ENCODE results near the gene FAM168B. TPM values are rescaled to one million over a fixed set of nuclear protein-coding genes. Genes with fewer than 3 reads are reported as not detected.

FAM168B gene
- total and polyA plus RNA-seq, 2 of the 13 experiments (the other 11 are each of a cell fraction or from before 2014, with no cell fraction given) = 64.5 to 113 TPM

DNA sequence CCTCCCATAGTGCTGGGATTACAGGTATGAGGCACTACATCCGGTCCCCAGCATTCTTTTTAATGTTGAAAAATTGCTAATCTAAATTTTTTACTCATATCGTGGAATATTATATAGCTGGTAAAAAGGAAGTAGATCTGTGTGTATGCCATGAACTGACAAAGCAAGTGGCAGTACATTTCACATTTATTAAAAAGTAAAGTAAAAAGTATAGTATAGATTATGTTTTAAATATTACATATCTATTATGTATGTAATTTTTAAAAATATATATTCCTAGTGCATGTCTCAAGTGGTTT, 37.0 kb upstream of the FAM168B start:
- in situ Hi-C loops (cut with HindIII; ENCODE audit: extremely low pct_ligation_motif_present, low pct_unique_long_range_greater_than_20kb) = no loop called here
- CTCF ChIA-PET (ENCODE audit: low intra/inter-chr PET ratio, low total read pairs) = no interaction called here
- no TSS peak for BruUV-seq (replicated peaks)

DNA sequence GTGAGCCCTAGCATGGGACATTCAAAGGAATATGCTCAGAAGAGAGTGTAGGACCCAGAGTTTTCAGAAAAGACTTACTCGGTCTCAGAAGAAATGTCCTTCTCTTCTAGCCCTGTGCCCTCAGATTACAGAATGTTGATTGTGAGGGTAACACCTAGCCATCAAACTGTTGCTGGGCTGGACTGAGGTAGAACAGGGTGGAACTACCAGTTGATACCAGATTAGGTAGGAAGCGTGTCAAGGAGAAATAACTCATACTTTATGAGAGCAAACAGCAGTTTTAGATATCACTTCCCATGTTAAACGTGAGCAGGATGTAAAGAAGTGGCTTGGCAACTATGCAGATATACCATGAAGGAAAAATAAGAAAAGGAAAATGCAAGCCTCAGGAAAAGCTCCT, 34.7 kb upstream of the FAM168B start:
- intact Hi-C loops (cut with micrococcal nuclease; ENCODE audit: unreplicated experiment) = no loop called here
- H3K27ac ChIP-seq (ENCODE audit: extremely low read length, insufficient read depth, low read length) = no peak overlapping the region
- H2AFZ ChIP-seq (ENCODE audit: low read length) = no peak overlapping the region
- no TSS peak for BruUV-seq (replicated peaks)
- ChIA-PET CTCF (ENCODE audit: low intra/inter-chr PET ratio, low total read pairs) (no interaction called here), POLR2A (no interaction called here)
- no peak overlapping the region for H3K9ac ChIP-seq (ENCODE audit: insufficient read depth, low read depth, low read length)
- peaks cover 16% of the 10 kb centered on the region for H3K79me2 ChIP-seq (ENCODE audit: insufficient read depth, low read length)
- no peak for FAIRE-seq
- WGBS (ENCODE audit: low lambda C conversion rate) = 100% methylated on average over 3 of the region's 3 CpGs
- H3K36me3 ChIP-seq (replicated peaks in 1 of 2; ENCODE audit: control insufficient read depth in 1 of 2, insufficient read depth in 2 of 2, low read length in 2 of 2) = peaks cover 32 to 74% of the 10 kb centered on the region in 2 experiments
- in situ Hi-C loops (cut with HindIII; ENCODE audit: extremely low pct_ligation_motif_present, low pct_unique_long_range_greater_than_20kb) = no loop called here
- H3K4me1 ChIP-seq (ENCODE audit: insufficient read depth, low read length) = peaks cover 7% of the 10 kb centered on the region
- DNase-seq (ENCODE audit: low spot score) = no peak
- no peaks in the 10 kb centered on the region for H3K9me3 ChIP-seq (ENCODE audit: low read length)
- H3K27me3 ChIP-seq (ENCODE audit: control insufficient read depth in 1 of 2, insufficient read depth in 2 of 2, low read length in 2 of 2) = no peaks in the 10 kb centered on the region
- no peak overlapping the region for H3K4me2 ChIP-seq (ENCODE audit: low read depth, low read length)
- H4K20me1 ChIP-seq (ENCODE audit: insufficient read depth, low read length) = peaks cover 9% of the 10 kb centered on the region; the same call in 1 of the 2 replicates
- H3K4me3 ChIP-seq (replicated peaks in 1 of 3; ENCODE audit: insufficient read depth in 1 of 3, low read depth in 2 of 3, low read length in 3 of 3) = no peak overlapping the region
- no peak for ATAC-seq
- TF ChIP-seq, protein P1, sequence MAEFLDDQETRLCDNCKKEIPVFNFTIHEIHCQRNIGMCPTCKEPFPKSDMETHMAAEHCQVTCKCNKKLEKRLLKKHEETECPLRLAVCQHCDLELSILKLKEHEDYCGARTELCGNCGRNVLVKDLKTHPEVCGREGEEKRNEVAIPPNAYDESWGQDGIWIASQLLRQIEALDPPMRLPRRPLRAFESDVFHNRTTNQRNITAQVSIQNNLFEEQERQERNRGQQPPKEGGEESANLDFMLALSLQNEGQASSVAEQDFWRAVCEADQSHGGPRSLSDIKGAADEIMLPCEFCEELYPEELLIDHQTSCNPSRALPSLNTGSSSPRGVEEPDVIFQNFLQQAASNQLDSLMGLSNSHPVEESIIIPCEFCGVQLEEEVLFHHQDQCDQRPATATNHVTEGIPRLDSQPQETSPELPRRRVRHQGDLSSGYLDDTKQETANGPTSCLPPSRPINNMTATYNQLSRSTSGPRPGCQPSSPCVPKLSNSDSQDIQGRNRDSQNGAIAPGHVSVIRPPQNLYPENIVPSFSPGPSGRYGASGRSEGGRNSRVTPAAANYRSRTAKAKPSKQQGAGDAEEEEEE (CRISPR knock-in tag; IDR thresholded peaks at IDR 0.05; ENCODE audit: borderline replicate concordance) = no peak
- TF ChIP-seq ZNF652 (CRISPR knock-in tag; IDR thresholded peaks at IDR 0.05; ENCODE audit: borderline replicate concordance, low read depth) = no peak
- no peak for TF ChIP-seq CEBPB (IDR thresholded peaks at IDR 0.05; ENCODE audit: borderline replicate concordance, low read depth, low read length)
- no peak for TF ChIP-seq MTA3 (CRISPR knock-in tag; IDR thresholded peaks at IDR 0.05)
- TF ChIP-seq, protein P2, sequence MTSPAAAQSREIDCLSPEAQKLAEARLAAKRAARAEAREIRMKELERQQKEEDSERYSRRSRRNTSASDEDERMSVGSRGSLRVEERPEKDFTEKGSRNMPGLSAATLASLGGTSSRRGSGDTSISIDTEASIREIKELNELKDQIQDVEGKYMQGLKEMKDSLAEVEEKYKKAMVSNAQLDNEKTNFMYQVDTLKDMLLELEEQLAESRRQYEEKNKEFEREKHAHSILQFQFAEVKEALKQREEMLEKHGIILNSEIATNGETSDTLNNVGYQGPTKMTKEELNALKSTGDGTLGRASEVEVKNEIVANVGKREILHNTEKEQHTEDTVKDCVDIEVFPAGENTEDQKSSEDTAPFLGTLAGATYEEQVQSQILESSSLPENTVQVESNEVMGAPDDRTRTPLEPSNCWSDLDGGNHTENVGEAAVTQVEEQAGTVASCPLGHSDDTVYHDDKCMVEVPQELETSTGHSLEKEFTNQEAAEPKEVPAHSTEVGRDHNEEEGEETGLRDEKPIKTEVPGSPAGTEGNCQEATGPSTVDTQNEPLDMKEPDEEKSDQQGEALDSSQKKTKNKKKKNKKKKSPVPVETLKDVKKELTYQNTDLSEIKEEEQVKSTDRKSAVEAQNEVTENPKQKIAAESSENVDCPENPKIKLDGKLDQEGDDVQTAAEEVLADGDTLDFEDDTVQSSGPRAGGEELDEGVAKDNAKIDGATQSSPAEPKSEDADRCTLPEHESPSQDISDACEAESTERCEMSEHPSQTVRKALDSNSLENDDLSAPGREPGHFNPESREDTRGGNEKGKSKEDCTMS (CRISPR knock-in tag; conservative IDR thresholded peaks at IDR 0.05) = no peak
- no peak for TF ChIP-seq ZNF749 (CRISPR knock-in tag; IDR thresholded peaks at IDR 0.05; ENCODE audit: borderline replicate concordance)
- no peak for TF ChIP-seq WIZ (CRISPR knock-in tag; IDR thresholded peaks at IDR 0.05)
- TF ChIP-seq KDM1A (CRISPR knock-in tag; IDR thresholded peaks at IDR 0.05) = no peak
- TF ChIP-seq MAF1 (CRISPR knock-in tag; IDR thresholded peaks at IDR 0.05; ENCODE audit: borderline replicate concordance) = no peak
- no peak for TF ChIP-seq RFX1 (IDR thresholded peaks at IDR 0.05)
- TF ChIP-seq CENPX (CRISPR knock-in tag; IDR thresholded peaks at IDR 0.05) = no peak
- no peak for TF ChIP-seq NR2C2 (CRISPR knock-in tag; IDR thresholded peaks at IDR 0.05; ENCODE audit: borderline replicate concordance)

More for the DNA sequence above, 37.0 kb upstream of the FAM168B start:
- H3K27ac ChIP-seq (ENCODE audit: extremely low read length, insufficient read depth, low read length) = no peak overlapping the region
- DNase-seq (ENCODE audit: low spot score) = no peak
- H3K4me3 ChIP-seq (replicated peaks in 1 of 3; ENCODE audit: insufficient read depth in 1 of 3, low read depth in 2 of 3, low read length in 3 of 3) = no peak overlapping the region
- FAIRE-seq = no peak
- H3K9ac ChIP-seq (ENCODE audit: insufficient read depth, low read depth, low read length) = no peak overlapping the region
- WGBS (ENCODE audit: low lambda C conversion rate) = 97% methylated on average over 2 of the region's 2 CpGs
- POLR2A ChIA-PET = interaction anchor here (1.2 kb wide), 1 partner anchor 37 kb away, joined by 3 read pairs; the partner anchor contains the start of gene FAM168B
- H3K79me2 ChIP-seq (ENCODE audit: insufficient read depth, low read length) = peaks cover 3% of the 10 kb centered on the region
- ATAC-seq = no peak
- H3K4me1 ChIP-seq (ENCODE audit: insufficient read depth, low read length) = peaks cover 7% of the 10 kb centered on the region
- TF ChIP-seq, protein P3, sequence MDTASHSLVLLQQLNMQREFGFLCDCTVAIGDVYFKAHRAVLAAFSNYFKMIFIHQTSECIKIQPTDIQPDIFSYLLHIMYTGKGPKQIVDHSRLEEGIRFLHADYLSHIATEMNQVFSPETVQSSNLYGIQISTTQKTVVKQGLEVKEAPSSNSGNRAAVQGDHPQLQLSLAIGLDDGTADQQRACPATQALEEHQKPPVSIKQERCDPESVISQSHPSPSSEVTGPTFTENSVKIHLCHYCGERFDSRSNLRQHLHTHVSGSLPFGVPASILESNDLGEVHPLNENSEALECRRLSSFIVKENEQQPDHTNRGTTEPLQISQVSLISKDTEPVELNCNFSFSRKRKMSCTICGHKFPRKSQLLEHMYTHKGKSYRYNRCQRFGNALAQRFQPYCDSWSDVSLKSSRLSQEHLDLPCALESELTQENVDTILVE (CRISPR knock-in tag; IDR thresholded peaks at IDR 0.05) = no peak
- TF ChIP-seq ZNF672 (CRISPR knock-in tag; IDR thresholded peaks at IDR 0.05) (no peak), NR2F1 (CRISPR knock-in tag; IDR thresholded peaks at IDR 0.05) (no peak), WIZ (CRISPR knock-in tag; IDR thresholded peaks at IDR 0.05) (no peak), KLF13 (CRISPR knock-in tag; IDR thresholded peaks at IDR 0.05) (no peak), SAFB2 (CRISPR knock-in tag; IDR thresholded peaks at IDR 0.05; ENCODE audit: borderline replicate concordance, low read depth) (no peak)
- intact Hi-C loops (cut with micrococcal nuclease; ENCODE audit: unreplicated experiment) = no loop called here
- peaks cover 32 to 78% of the 10 kb centered on the region in 2 experiments for H3K36me3 ChIP-seq (replicated peaks in 1 of 2; ENCODE audit: control insufficient read depth in 1 of 2, insufficient read depth in 2 of 2, low read length in 2 of 2)
- H3K9me3 ChIP-seq (ENCODE audit: low read length) = no peaks in the 10 kb centered on the region
- H2AFZ ChIP-seq (ENCODE audit: low read length) = no peak overlapping the region
- H4K20me1 ChIP-seq (ENCODE audit: insufficient read depth, low read length) = 0 out of 2 replicates have a peak, but pooled peaks cover 4% of the 10 kb centered on the region
- H3K27me3 ChIP-seq (ENCODE audit: control insufficient read depth in 1 of 2, insufficient read depth in 2 of 2, low read length in 2 of 2) = no peaks in the 10 kb centered on the region
- H3K4me2 ChIP-seq (ENCODE audit: low read depth, low read length) = no peak overlapping the region

Data from HepG2 (cell line).